Measurements from ENCODE around the gene TM9SF3. TPM values are rescaled to one million over a fixed set of nuclear protein-coding genes. Genes with fewer than 3 reads are reported as not detected.

The TM9SF3 gene
- total RNA-seq, 2 donors from 2014 or later = 74.1 to 165 TPM

DNA sequence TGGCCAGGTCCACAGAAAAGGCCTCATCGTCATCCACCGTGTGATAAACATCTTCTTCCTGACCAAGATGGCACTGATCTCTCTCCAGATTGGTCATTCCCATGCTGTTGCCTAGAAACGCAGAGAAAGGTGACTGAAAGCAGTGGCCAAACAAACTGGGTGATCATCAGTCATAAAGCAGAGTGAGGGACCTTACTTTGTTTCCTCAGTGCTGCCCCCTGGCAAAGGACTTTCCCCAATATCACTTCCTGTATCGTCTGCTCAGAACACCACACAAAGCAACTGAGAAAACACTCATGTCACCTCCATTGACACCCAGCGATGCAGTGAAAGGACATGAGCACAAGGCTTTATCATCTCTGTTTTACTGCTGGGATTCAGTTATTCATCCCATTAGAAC lies 40.0 kb upstream of the TM9SF3 start:
- no peak for DNase-seq (ENCODE audit: low spot score)
- TF ChIP-seq POLR2AphosphoS5 (IDR thresholded peaks at IDR 0.05) = no peak
- TF ChIP-seq CTCF (IDR thresholded peaks at IDR 0.05) = no peak
- no peak for TF ChIP-seq POLR2A (IDR thresholded peaks at IDR 0.05)
- Histone ChIP-seq H3K27ac (no peak overlapping the region), H3K4me3 (no peak overlapping the region), H3K36me3 (no peaks in the 10 kb centered on the region), H3K4me1 (replicated peaks) (no peaks in the 10 kb centered on the region), H3K9me3 (no peaks in the 10 kb centered on the region), H3K27me3 (replicated peaks; ENCODE audit: insufficient read depth) (no peaks in the 10 kb centered on the region)
- intact Hi-C loops (cut with DNase I) = loop anchor here (10.0 kb wide), 1 partner anchor 232 kb away; no protein-coding TSS in a partner anchor
- 86% methylated on average over 5 of the region's 5 CpGs for WGBS

GRCh38 chr10:96625173-96625572 lies 38.4 kb upstream of the TM9SF3 start:
- no peak overlapping the region for H3K27ac ChIP-seq
- no peaks in the 10 kb centered on the region for H3K36me3 ChIP-seq
- intact Hi-C loops (cut with DNase I) = loop anchor here (10.0 kb wide), 1 partner anchor 230 kb away; no protein-coding TSS in a partner anchor
- TF ChIP-seq CTCF (IDR thresholded peaks at IDR 0.05) (no peak), POLR2A (IDR thresholded peaks at IDR 0.05) (no peak), POLR2AphosphoS5 (IDR thresholded peaks at IDR 0.05) (no peak)
- H3K4me1 ChIP-seq (replicated peaks) = no peaks in the 10 kb centered on the region
- no peaks in the 10 kb centered on the region for H3K27me3 ChIP-seq (replicated peaks; ENCODE audit: insufficient read depth)
- DNase-seq (ENCODE audit: low spot score) = no peak
- no peak overlapping the region for H3K4me3 ChIP-seq
- WGBS = 64% methylated on average over 1 of the region's 1 CpG
- no peaks in the 10 kb centered on the region for H3K9me3 ChIP-seq

DNA sequence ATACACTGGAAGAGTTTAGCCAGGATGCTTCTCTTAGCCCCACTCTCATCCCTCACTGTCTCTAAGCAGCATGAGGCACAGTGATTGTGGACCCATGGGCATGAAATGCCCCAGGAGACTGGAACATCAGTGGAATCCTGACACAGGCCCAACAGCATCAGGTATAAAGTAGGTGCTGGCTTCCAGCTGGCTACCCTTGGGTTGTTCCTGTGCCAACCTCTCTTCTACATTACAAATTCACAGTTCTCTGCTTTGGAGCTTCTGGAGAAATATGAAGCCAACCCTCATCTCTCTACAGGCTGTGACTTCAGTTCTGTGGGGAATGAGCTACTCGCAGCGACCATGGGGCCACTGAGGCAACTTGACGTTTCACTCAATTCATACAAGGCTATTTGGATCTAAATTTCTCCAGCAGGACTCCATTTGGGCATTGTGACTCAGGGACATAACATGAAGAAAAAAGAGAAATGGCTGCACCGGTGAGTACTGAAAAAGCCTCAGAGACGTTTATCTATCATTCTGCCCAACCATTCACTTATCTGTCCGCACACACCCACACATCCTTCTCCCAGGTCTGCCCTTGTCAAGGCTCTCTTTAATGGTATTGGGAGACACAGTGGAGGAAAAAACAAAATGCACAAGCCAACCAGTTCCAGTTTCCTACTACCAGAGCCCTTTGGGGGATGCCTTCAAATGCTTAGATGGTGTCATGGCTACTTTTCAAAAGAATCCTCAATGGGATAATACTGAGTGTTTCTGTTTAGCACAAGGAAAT lies 35.4 kb upstream of the TM9SF3 start:
- intact Hi-C loops (cut with DNase I) = loop anchor here (10.0 kb wide), 1 partner anchor 227 kb away; no protein-coding TSS in a partner anchor
- no peaks in the 10 kb centered on the region for H3K9me3 ChIP-seq
- no peaks in the 10 kb centered on the region for H3K36me3 ChIP-seq
- H3K4me1 ChIP-seq (replicated peaks) = peaks cover 7% of the 10 kb centered on the region
- no peaks in the 10 kb centered on the region for H3K27me3 ChIP-seq (replicated peaks; ENCODE audit: insufficient read depth)
- no peak overlapping the region for H3K27ac ChIP-seq
- H3K4me3 ChIP-seq = no peak overlapping the region
- 88% methylated on average over 6 of the region's 6 CpGs for WGBS
- TF ChIP-seq POLR2AphosphoS5 (IDR thresholded peaks at IDR 0.05) = no peak
- TF ChIP-seq POLR2A (IDR thresholded peaks at IDR 0.05) = no peak
- no peak for TF ChIP-seq CTCF (IDR thresholded peaks at IDR 0.05)
- DNase-seq (ENCODE audit: low spot score) = no peak

GRCh38 chr10:96619796-96620773 lies 33.3 kb upstream of the TM9SF3 start:
- no peak for DNase-seq (ENCODE audit: low spot score)
- Histone ChIP-seq H3K9me3 (no peaks in the 10 kb centered on the region), H3K4me3 (no peak overlapping the region), H3K27me3 (replicated peaks; ENCODE audit: insufficient read depth) (no peaks in the 10 kb centered on the region), H3K36me3 (no peaks in the 10 kb centered on the region), H3K4me1 (replicated peaks) (peaks cover 7% of the 10 kb centered on the region), H3K27ac (peak overlapping the region; percentile 19 to 44)
- no peak for TF ChIP-seq CTCF (IDR thresholded peaks at IDR 0.05)
- TF ChIP-seq POLR2AphosphoS5 (IDR thresholded peaks at IDR 0.05) = peak; percentile 17
- WGBS = 74% methylated on average over 17 of the region's 17 CpGs
- intact Hi-C loops (cut with DNase I) = loop anchor here (10.0 kb wide), 1 partner anchor 225 kb away; no protein-coding TSS in a partner anchor
